KMS-11 (cell line): ENCODE data around the gene CADPS2.

Experiments used
- H2AFZ ChIP-seq: fragments of 200-600 bp; sonication (generic); 2 replicates; pipeline ENCODE4 v1.6.1; 2016; ENCODE audit warnings: antibody characterized with exemption, mixed run types, low read depth
- H3K27ac ChIP-seq: fragments of 200-600 bp; sonication (generic); 2 replicates; pipeline ENCODE4 v1.6.1; 2016; ENCODE audit warnings: mild to moderate bottlenecking, mixed run types
- H3K27me3 ChIP-seq: fragments of 200-600 bp; sonication (generic); 2 replicates; pipeline ENCODE4 v1.6.1; 2017; ENCODE audit warnings: mild to moderate bottlenecking, low read depth, mixed run types, moderate library complexity; ENCODE audit not compliant: insufficient read depth
- H3K36me3 ChIP-seq: fragments of 200-600 bp; sonication (generic); 2 replicates; pipeline ENCODE4 v1.6.1; 2017; ENCODE audit warnings: mild to moderate bottlenecking, mixed run types; ENCODE audit not compliant: insufficient read depth
- H3K4me1 ChIP-seq: fragments of 200-600 bp; sonication (generic); 2 replicates; pipeline ENCODE4 v1.6.1; 2016; ENCODE audit warnings: mild to moderate bottlenecking, low read depth, mixed run types; ENCODE audit not compliant: poor library complexity, severe bottlenecking
- H3K4me2 ChIP-seq: fragments of 200-600 bp; sonication (generic); 2 replicates; pipeline ENCODE4 v1.7.0; 2016; ENCODE audit warnings: mild to moderate bottlenecking, mixed run types
- H3K4me3 ChIP-seq: fragments of 200-600 bp; sonication (generic); IDR thresholded peaks from 2 replicates; pipeline ENCODE4 v1.6.1; 2017; ENCODE audit warnings: low read depth, low read length, mixed read lengths; ENCODE audit not compliant: insufficient read depth
- H3K79me2 ChIP-seq: fragments of 200-600 bp; sonication (generic); 2 replicates; pipeline ENCODE4 v1.6.1; 2016; ENCODE audit warnings: low read depth, mixed run types; ENCODE audit not compliant: insufficient read depth
- H3K9ac ChIP-seq: fragments of 200-600 bp; sonication (generic); 2 replicates; pipeline ENCODE4 v1.6.1; 2016; ENCODE audit warnings: mild to moderate bottlenecking, mixed run types
- H4K20me1 ChIP-seq: fragments of 200-600 bp; sonication (generic); 2 replicates; pipeline ENCODE4 v1.6.1; 2016; ENCODE audit warnings: mild to moderate bottlenecking, mixed run types; ENCODE audit not compliant: insufficient read depth
- CTCF ChIP-seq: fragments of 200-600 bp; sonication (generic); conservative IDR thresholded peaks from 2 replicates; pipeline ENCODE4 v1.6.1; 2017; ENCODE audit warnings: low read depth, mild to moderate bottlenecking, antibody characterized with exemption, low read length, moderate library complexity, mixed read lengths

The CADPS2 gene

DNA sequence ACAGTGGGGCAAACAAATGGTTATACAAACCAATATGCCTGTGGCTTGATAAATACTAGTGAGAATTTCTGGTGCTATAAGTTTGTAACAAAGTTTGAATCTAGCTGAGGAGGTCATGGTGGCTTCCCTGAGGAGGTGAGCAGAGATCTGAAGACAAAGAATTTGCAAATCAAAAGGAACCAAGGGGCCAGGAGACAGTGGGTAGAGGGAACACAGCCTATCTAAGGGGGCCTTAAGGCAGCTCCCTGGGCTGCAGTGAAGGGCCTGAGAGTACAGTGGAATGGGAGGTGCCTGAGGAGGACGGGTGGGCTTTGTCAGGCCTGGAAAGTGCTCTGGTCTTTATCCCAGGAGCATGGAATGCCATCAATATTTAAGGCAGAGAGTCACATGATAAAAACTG is 209.1 kb downstream of the CADPS2 start:
- no peak overlapping the region for H3K27ac ChIP-seq
- H3K36me3 ChIP-seq, result no peaks in the 10 kb centered on the region
- no peak overlapping the region for H2AFZ ChIP-seq
- H3K9ac ChIP-seq, result no peak overlapping the region
- no peaks in the 10 kb centered on the region for H3K4me1 ChIP-seq
- H3K4me2 ChIP-seq, result no peak overlapping the region
- no peaks in the 10 kb centered on the region for H3K79me2 ChIP-seq
- TF ChIP-seq CTCF, result no peak
- H3K4me3 ChIP-seq, result no peak overlapping the region
- H4K20me1 ChIP-seq, result no peaks in the 10 kb centered on the region
- no peaks in the 10 kb centered on the region for H3K27me3 ChIP-seq

DNA sequence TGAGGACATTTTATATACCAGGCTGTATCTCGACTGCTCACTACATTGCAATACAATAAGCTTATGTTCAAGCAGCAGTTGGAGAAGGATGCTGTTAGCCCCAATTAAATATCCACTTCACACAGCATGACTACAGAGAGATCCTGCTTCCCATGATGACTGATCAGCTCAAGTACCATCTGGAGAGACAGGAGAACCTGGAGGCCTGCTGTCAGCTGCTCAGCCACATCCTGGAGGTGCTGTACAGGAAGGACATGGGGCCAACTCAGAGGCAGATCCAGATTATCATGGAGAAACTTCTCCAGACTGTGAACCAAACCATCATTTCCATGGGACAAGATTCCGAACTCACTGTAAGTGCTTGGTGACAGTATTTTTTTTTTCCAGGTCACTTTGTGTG is 209.8 kb downstream of the CADPS2 start:
- no peak for TF ChIP-seq CTCF

DNA sequence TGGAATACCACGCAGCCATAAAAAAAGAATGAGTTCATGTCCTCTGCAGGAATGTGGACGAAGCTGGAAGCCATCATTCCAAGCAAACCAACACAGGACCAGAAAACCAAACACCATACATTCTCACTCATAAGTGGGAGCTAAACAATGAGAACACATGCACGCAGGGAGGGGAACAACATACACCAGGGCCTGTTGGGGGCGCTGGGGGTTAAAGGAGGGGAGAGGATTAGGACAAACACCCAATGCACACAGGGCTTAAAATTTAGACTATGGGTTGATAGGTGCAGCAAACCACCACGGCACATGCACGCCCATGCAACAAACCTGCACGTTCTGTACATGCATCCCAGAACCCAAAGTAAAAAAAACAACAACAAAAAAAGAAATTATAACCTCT is 210.6 kb downstream of the CADPS2 start:
- H3K4me2 ChIP-seq, result no peak overlapping the region
- no peak overlapping the region for H3K9ac ChIP-seq
- no peaks in the 10 kb centered on the region for H3K36me3 ChIP-seq
- H3K27ac ChIP-seq, result no peak overlapping the region
- no peaks in the 10 kb centered on the region for H3K4me1 ChIP-seq
- no peaks in the 10 kb centered on the region for H3K79me2 ChIP-seq
- no peak for TF ChIP-seq CTCF
- no peaks in the 10 kb centered on the region for H3K27me3 ChIP-seq
- no peak overlapping the region for H2AFZ ChIP-seq
- H3K4me3 ChIP-seq, result no peak overlapping the region
- no peaks in the 10 kb centered on the region for H4K20me1 ChIP-seq

More for the DNA sequence above, 209.8 kb downstream of the CADPS2 start:
- no peaks in the 10 kb centered on the region for H3K36me3 ChIP-seq
- no peaks in the 10 kb centered on the region for H3K4me1 ChIP-seq
- no peak overlapping the region for H2AFZ ChIP-seq
- no peak overlapping the region for H3K27ac ChIP-seq
- no peak overlapping the region for H3K4me2 ChIP-seq
- H3K27me3 ChIP-seq, result no peaks in the 10 kb centered on the region
- no peak overlapping the region for H3K9ac ChIP-seq
- no peaks in the 10 kb centered on the region for H4K20me1 ChIP-seq
- H3K79me2 ChIP-seq, result no peaks in the 10 kb centered on the region
- no peak overlapping the region for H3K4me3 ChIP-seq

GRCh38 chr7:122675011-122675410 is 211.2 kb downstream of the CADPS2 start:
- Histone ChIP-seq H3K4me1 (no peaks in the 10 kb centered on the region), H3K27me3 (no peaks in the 10 kb centered on the region), H3K4me3 (no peak overlapping the region), H3K4me2 (no peak overlapping the region), H3K36me3 (no peaks in the 10 kb centered on the region), H4K20me1 (no peaks in the 10 kb centered on the region), H2AFZ (no peak overlapping the region), H3K27ac (no peak overlapping the region), H3K9ac (no peak overlapping the region), H3K79me2 (no peaks in the 10 kb centered on the region)
- no peak for TF ChIP-seq CTCF

- Histone ChIP-seq H4K20me1 (no peaks in the 10 kb centered on the region), H2AFZ (no peak overlapping the region), H3K4me2 (no peak overlapping the region), H3K36me3 (no peaks in the 10 kb centered on the region), H3K4me3 (no peak overlapping the region), H3K27ac (no peak overlapping the region), H3K27me3 (no peaks in the 10 kb centered on the region), H3K79me2 (no peaks in the 10 kb centered on the region), H3K4me1 (no peaks in the 10 kb centered on the region), H3K9ac (no peak overlapping the region)
- TF ChIP-seq CTCF, result no peak
Observed at GRCh38 chr7:122674502-122674901, 211.8 kb downstream of the CADPS2 start.
